Measurements from ENCODE around the gene KLHDC7A. TPM values are rescaled to one million over a fixed set of nuclear protein-coding genes. Genes with fewer than 3 reads are reported as not detected.

KLHDC7A gene
- total RNA-seq, 1 experiment from 2014 or later, result not detected

GRCh38 chr1:18531503-18531845 lies 50.7 kb downstream of the KLHDC7A start:
- CTCF ChIA-PET, result no interaction called here
- H3K27me3 Mint-ChIP-seq (ENCODE audit: insufficient read depth, unreplicated experiment), result peaks cover 79% of the 10 kb centered on the region
- BruUV-seq (replicated peaks), result no TSS peak
- DNase-seq (ENCODE audit: unreplicated experiment), result no peak
- POLR2A ChIA-PET, result no interaction called here
- no peaks in the 10 kb centered on the region for H3K36me3 Mint-ChIP-seq (ENCODE audit: insufficient read depth, unreplicated experiment)
- no peaks in the 10 kb centered on the region for H3K9me3 Mint-ChIP-seq (ENCODE audit: unreplicated experiment)
- no peak for TF ChIP-seq CTCF (IDR thresholded peaks at IDR 0.05; ENCODE audit: unreplicated experiment)
- no peak overlapping the region for H3K27ac Mint-ChIP-seq (ENCODE audit: low read depth, unreplicated experiment)
- intact Hi-C loops (cut with micrococcal nuclease), result no loop called here
- H3K4me3 Mint-ChIP-seq (ENCODE audit: unreplicated experiment), result no peak overlapping the region
- no peaks in the 10 kb centered on the region for H3K4me1 Mint-ChIP-seq (ENCODE audit: insufficient read depth, unreplicated experiment)

DNA sequence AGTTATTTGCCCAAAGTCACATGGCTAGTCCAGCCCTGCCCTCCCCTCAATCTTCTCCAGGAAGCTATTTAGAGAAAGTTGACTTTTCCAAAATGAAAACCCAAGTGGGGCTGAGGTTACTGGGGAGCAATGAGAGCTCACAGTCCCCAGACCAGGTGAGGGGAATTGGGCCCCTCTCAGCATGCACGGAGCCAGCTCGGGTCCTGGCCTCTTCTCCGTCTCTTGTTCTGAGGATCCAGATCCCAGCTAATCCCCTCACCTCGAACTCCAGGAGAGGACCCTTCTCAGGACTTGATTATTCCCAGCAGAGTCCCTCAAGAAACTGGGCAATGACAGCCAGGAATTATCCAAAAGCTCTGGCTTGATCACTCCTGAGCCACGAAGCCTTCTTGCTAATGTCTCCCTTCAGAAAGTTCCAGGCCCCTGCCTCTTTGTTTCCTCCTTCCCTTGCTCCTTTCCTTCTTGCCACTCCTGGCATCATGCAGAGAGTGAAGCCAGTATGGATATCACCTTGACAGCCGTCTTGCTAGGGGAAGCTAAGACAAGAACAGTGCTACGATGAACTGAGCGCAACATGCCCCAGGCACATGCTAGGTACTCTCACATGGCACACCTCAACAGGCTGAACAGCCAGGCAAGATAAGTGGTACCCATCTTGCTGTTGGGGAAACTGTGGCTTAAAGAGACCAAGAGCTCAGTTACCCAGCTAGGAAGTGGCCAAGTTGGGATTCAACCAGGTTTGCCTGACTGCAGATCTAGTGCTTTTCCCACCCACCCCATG lies 51.9 kb downstream of the KLHDC7A start:
- Mint-ChIP-seq H3K4me1 (ENCODE audit: insufficient read depth, unreplicated experiment) (no peaks in the 10 kb centered on the region), H3K27me3 (ENCODE audit: insufficient read depth, unreplicated experiment) (peaks cover 78% of the 10 kb centered on the region), H3K4me3 (ENCODE audit: unreplicated experiment) (no peak overlapping the region), H3K9me3 (ENCODE audit: unreplicated experiment) (no peaks in the 10 kb centered on the region), H3K27ac (ENCODE audit: low read depth, unreplicated experiment) (no peak overlapping the region), H3K36me3 (ENCODE audit: insufficient read depth, unreplicated experiment) (no peaks in the 10 kb centered on the region)
- no peak for TF ChIP-seq CTCF (IDR thresholded peaks at IDR 0.05; ENCODE audit: unreplicated experiment)
- intact Hi-C loops (cut with micrococcal nuclease), result no loop called here
- no TSS peak for BruUV-seq (replicated peaks)
- no peak for DNase-seq (ENCODE audit: unreplicated experiment)
- POLR2A ChIA-PET, result no interaction called here
- CTCF ChIA-PET, result interaction anchor here (0.6 to 0.8 kb wide), 3 partner anchors 42 to 1038 kb away, joined by 3 read pairs; no protein-coding TSS in a partner anchor

DNA sequence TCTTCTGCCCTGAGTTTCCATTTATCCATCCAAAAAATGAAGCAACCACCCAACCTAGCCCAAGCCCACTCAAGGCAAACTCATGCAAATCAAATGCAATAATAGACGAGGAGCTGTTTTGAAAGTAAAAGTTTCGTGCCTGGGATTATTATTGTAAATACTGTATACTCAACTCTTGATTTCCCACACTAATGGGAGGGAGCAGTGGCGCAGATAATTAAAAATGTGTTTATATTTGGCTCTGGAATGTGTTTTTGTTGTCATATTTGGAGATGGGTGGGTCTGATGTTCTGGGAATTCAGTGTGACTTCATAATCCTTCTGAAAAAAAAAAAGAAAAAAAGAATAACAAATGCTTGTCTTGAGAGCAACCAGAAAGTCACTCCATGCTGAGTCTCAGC lies 52.5 kb downstream of the KLHDC7A start:
- ChIA-PET CTCF (interaction anchor here (0.6 to 0.8 kb wide), 3 partner anchors 27 to 1039 kb away, joined by 3 read pairs; no protein-coding TSS in a partner anchor), POLR2A (no interaction called here)
- no peak for TF ChIP-seq CTCF (IDR thresholded peaks at IDR 0.05; ENCODE audit: unreplicated experiment)
- H3K27ac Mint-ChIP-seq (ENCODE audit: low read depth, unreplicated experiment), result no peak overlapping the region
- H3K4me3 Mint-ChIP-seq (ENCODE audit: unreplicated experiment), result no peak overlapping the region
- H3K27me3 Mint-ChIP-seq (ENCODE audit: insufficient read depth, unreplicated experiment), result peaks cover 78% of the 10 kb centered on the region
- intact Hi-C loops (cut with micrococcal nuclease), result no loop called here
- DNase-seq (ENCODE audit: unreplicated experiment), result no peak
- H3K36me3 Mint-ChIP-seq (ENCODE audit: insufficient read depth, unreplicated experiment), result no peaks in the 10 kb centered on the region
- no peaks in the 10 kb centered on the region for H3K9me3 Mint-ChIP-seq (ENCODE audit: unreplicated experiment)
- no peaks in the 10 kb centered on the region for H3K4me1 Mint-ChIP-seq (ENCODE audit: insufficient read depth, unreplicated experiment)
- BruUV-seq (replicated peaks), result no TSS peak

- TF ChIP-seq CTCF (IDR thresholded peaks at IDR 0.05; ENCODE audit: unreplicated experiment), result no peak
- intact Hi-C loops (cut with micrococcal nuclease), result no loop called here
- Mint-ChIP-seq H3K9me3 (ENCODE audit: unreplicated experiment) (no peaks in the 10 kb centered on the region), H3K27me3 (ENCODE audit: insufficient read depth, unreplicated experiment) (peaks cover 68% of the 10 kb centered on the region), H3K27ac (ENCODE audit: low read depth, unreplicated experiment) (no peak overlapping the region), H3K4me3 (ENCODE audit: unreplicated experiment) (no peak overlapping the region), H3K4me1 (ENCODE audit: insufficient read depth, unreplicated experiment) (no peaks in the 10 kb centered on the region), H3K36me3 (ENCODE audit: insufficient read depth, unreplicated experiment) (no peaks in the 10 kb centered on the region)
- POLR2A ChIA-PET, result no interaction called here
- BruUV-seq (replicated peaks), result no TSS peak
- CTCF ChIA-PET, result interaction anchor here (0.6 kb wide), 1 partner anchor 619 kb away, joined by 4 read pairs; no protein-coding TSS in a partner anchor
- DNase-seq (ENCODE audit: unreplicated experiment), result no peak
Observed at GRCh38 chr1:18534810-18535205, 54.1 kb downstream of the KLHDC7A start.

Other genes starting within 250 kb of the KLHDC7A start
- gene PAX7, start 149.9 kb downstream of the KLHDC7A start, total RNA-seq (2022), result not detected in 2 replicates